IPS-18c (cell line): Measurements from ENCODE around the gene CCDC90B.
"Not testable (repeated sequence)": the region's sequence is repeated elsewhere in the genome, so short reads cannot be mapped to it uniquely, and the experiment has no call there.

Experiments
- H3K4me3 ChIP-seq: 2 replicates; pipeline ENCODE4 v1.7.0; 2013; ENCODE audit warnings: low read depth, mild to moderate bottlenecking, low read length, moderate library complexity; ENCODE audit not compliant: insufficient read depth
- H3K9me3 ChIP-seq: one replicate; pipeline ENCODE4 v1.6.1; 2013; ENCODE audit warnings: mild to moderate bottlenecking, low read length, moderate library complexity; ENCODE audit not compliant: control insufficient read depth, insufficient read depth

Gene CCDC90B

GRCh38 chr11:83299681-83300080 is 13.5 kb upstream of the CCDC90B start:
- Histone ChIP-seq H3K4me3 (no peak overlapping the region), H3K9me3 (no peaks in the 10 kb centered on the region)

- Histone ChIP-seq H3K4me3 (no peak overlapping the region), H3K9me3 (no peaks in the 10 kb centered on the region)
Observed at GRCh38 chr11:83294208-83294607, 8.0 kb upstream of the CCDC90B start.

GRCh38 chr11:83293457-83293774 is 7.2 kb upstream of the CCDC90B start:
- H3K9me3 ChIP-seq, result no peaks in the 10 kb centered on the region
- H3K4me3 ChIP-seq, result no peak overlapping the region

GRCh38 chr11:83292709-83293456 is 6.7 kb upstream of the CCDC90B start:
- H3K4me3 ChIP-seq, result no peak overlapping the region
- no peaks in the 10 kb centered on the region for H3K9me3 ChIP-seq

GRCh38 chr11:83287631-83288030 is 1.5 kb upstream of the CCDC90B start:
- Histone ChIP-seq H3K4me3 (no peak overlapping the region), H3K9me3 (no peaks in the 10 kb centered on the region)

- H3K4me3 ChIP-seq, result peak overlapping the region; percentile 98
- no peaks in the 10 kb centered on the region for H3K9me3 ChIP-seq
Observed at GRCh38 chr11:83285151-83285770, 906 bp downstream of the CCDC90B start.

GRCh38 chr11:83284501-83285150 is 1.5 kb downstream of the CCDC90B start:
- peak overlapping the region; percentile 98 for H3K4me3 ChIP-seq
- no peaks in the 10 kb centered on the region for H3K9me3 ChIP-seq

- no peaks in the 10 kb centered on the region for H3K9me3 ChIP-seq
- no peak overlapping the region for H3K4me3 ChIP-seq
Observed at GRCh38 chr11:83282084-83282716, 4.0 kb downstream of the CCDC90B start.

GRCh38 chr11:83280256-83280655 is 5.9 kb downstream of the CCDC90B start:
- Histone ChIP-seq H3K9me3 (no peaks in the 10 kb centered on the region), H3K4me3 (no peak overlapping the region)

- Histone ChIP-seq H3K9me3 (no peaks in the 10 kb centered on the region), H3K4me3 (no peak overlapping the region)
Observed at GRCh38 chr11:83278351-83278750, 7.8 kb downstream of the CCDC90B start.

GRCh38 chr11:83275888-83276641 is 10.1 kb downstream of the CCDC90B start:
- H3K9me3 ChIP-seq, result no peaks in the 10 kb centered on the region
- H3K4me3 ChIP-seq, result no peak overlapping the region

- no peak overlapping the region for H3K4me3 ChIP-seq
- H3K9me3 ChIP-seq, result no peaks in the 10 kb centered on the region
Observed at GRCh38 chr11:83272627-83273026, 13.5 kb downstream of the CCDC90B start.

GRCh38 chr11:83271734-83272133 is 14.4 kb downstream of the CCDC90B start:
- H3K9me3 ChIP-seq, result not testable (repeated sequence)

GRCh38 chr11:83269080-83269479 is 17.1 kb downstream of the CCDC90B start:
- not testable (repeated sequence) for H3K9me3 ChIP-seq, H3K4me3 ChIP-seq

More at GRCh38 chr11:83271734-83272133, 14.4 kb downstream of the CCDC90B start:
- H3K4me3 ChIP-seq, result not testable (repeated sequence)

- H3K4me3 ChIP-seq, result no peak overlapping the region
Observed at GRCh38 chr11:83265331-83265730, 20.8 kb downstream of the CCDC90B start.

GRCh38 chr11:83259559-83259958 is 26.6 kb downstream of the CCDC90B start:
- Histone ChIP-seq H3K9me3 (no peaks in the 10 kb centered on the region), H3K4me3 (no peak overlapping the region)

More at GRCh38 chr11:83265331-83265730, 20.8 kb downstream of the CCDC90B start:
- no peaks in the 10 kb centered on the region for H3K9me3 ChIP-seq

- no peaks in the 10 kb centered on the region for H3K9me3 ChIP-seq
Observed at GRCh38 chr11:83257761-83258168, 28.4 kb downstream of the CCDC90B start.

More at GRCh38 chr11:83257761-83258168, 28.4 kb downstream of the CCDC90B start:
- no peak overlapping the region for H3K4me3 ChIP-seq
